ENCODE measurements around the gene LRP5. TPM values are rescaled to one million over a fixed set of nuclear protein-coding genes. Genes with fewer than 3 reads are reported as not detected.

The LRP5 gene
- total and polyA plus RNA-seq, 8 donors = 11.8 to 152 (median 44.2) TPM

- Histone ChIP-seq H3K36me3 (peaks cover 23 to 71% (median 57%) of the 10 kb centered on the region in 4 donors), H3K27ac (peak overlapping the region; percentile 52 to 84 (median 77)), H3K27me3 (no peaks in the 10 kb centered on the region), H3K9me3 (no peaks in the 10 kb centered on the region), H3K4me3 (no peak overlapping the region), H3K4me1 (peaks cover 19 to 51% (median 31%) of the 10 kb centered on the region in 4 donors)
- DNase-seq = peak; percentile 63 to 83
- intact Hi-C loops (cut with DNase I; ENCODE audit: low total_unique reads) = no loop called here
- TF ChIP-seq EP300 (IDR thresholded peaks at IDR 0.05) = no peak
- TF ChIP-seq, protein P1, sequence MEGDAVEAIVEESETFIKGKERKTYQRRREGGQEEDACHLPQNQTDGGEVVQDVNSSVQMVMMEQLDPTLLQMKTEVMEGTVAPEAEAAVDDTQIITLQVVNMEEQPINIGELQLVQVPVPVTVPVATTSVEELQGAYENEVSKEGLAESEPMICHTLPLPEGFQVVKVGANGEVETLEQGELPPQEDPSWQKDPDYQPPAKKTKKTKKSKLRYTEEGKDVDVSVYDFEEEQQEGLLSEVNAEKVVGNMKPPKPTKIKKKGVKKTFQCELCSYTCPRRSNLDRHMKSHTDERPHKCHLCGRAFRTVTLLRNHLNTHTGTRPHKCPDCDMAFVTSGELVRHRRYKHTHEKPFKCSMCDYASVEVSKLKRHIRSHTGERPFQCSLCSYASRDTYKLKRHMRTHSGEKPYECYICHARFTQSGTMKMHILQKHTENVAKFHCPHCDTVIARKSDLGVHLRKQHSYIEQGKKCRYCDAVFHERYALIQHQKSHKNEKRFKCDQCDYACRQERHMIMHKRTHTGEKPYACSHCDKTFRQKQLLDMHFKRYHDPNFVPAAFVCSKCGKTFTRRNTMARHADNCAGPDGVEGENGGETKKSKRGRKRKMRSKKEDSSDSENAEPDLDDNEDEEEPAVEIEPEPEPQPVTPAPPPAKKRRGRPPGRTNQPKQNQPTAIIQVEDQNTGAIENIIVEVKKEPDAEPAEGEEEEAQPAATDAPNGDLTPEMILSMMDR (IDR thresholded peaks at IDR 0.05) = no peak
- peak in 1 of 3 donors; percentile 42 for TF ChIP-seq POLR2AphosphoS5 (IDR thresholded peaks at IDR 0.05)
- no peak for TF ChIP-seq POLR2A (IDR thresholded peaks at IDR 0.05)
- WGBS, 5 donors = 33 to 59% (median 55%) methylated on average over 25 to 34 of the region's 34 CpGs
Measured at GRCh38 chr11:68406324-68407313, 94.2 kb downstream of the LRP5 start.

GRCh38 chr11:68408512-68408911 is 96.1 kb downstream of the LRP5 start:
- Histone ChIP-seq H3K4me1 (peaks cover 19 to 61% (median 43%) of the 10 kb centered on the region in 4 donors), H3K36me3 (peaks cover 23 to 73% (median 58%) of the 10 kb centered on the region in 4 donors), H3K27ac (peak overlapping the region in 4 of 5 donors; percentile 14 to 84 (median 58)), H3K4me3 (no peak overlapping the region), H3K27me3 (no peaks in the 10 kb centered on the region), H3K9me3 (no peaks in the 10 kb centered on the region)
- 50 to 77% (median 54%) methylated on average over 9 of the region's 9 CpGs for WGBS, 5 donors
- DNase-seq = peak in 1 of 2 donors; percentile 47
- TF ChIP-seq EP300 (IDR thresholded peaks at IDR 0.05) (no peak), POLR2AphosphoS5 (IDR thresholded peaks at IDR 0.05) (peak; percentile 38 to 78 (median 39))
- intact Hi-C loops (cut with DNase I; ENCODE audit: low total_unique reads) = no loop called here

GRCh38 chr11:68409748-68410344 is 97.5 kb downstream of the LRP5 start:
- Histone ChIP-seq H3K9me3 (no peaks in the 10 kb centered on the region), H3K4me3 (no peak overlapping the region), H3K36me3 (peaks cover 35 to 76% (median 61%) of the 10 kb centered on the region in 4 donors), H3K4me1 (peaks cover 19 to 63% (median 45%) of the 10 kb centered on the region in 4 donors), H3K27me3 (no peaks in the 10 kb centered on the region), H3K27ac (peak overlapping the region in 2 of 5 donors; percentile 26 to 85)
- WGBS, 5 donors = 85 to 96% (median 93%) methylated on average over 22 to 30 of the region's 30 CpGs
- TF ChIP-seq POLR2A (IDR thresholded peaks at IDR 0.05) (no peak), EP300 (IDR thresholded peaks at IDR 0.05) (no peak), POLR2AphosphoS5 (IDR thresholded peaks at IDR 0.05) (no peak)
- TF ChIP-seq, protein P1 (IDR thresholded peaks at IDR 0.05) = no peak
- intact Hi-C loops (cut with DNase I; ENCODE audit: low total_unique reads) = no loop called here
- DNase-seq = no peak

DNA sequence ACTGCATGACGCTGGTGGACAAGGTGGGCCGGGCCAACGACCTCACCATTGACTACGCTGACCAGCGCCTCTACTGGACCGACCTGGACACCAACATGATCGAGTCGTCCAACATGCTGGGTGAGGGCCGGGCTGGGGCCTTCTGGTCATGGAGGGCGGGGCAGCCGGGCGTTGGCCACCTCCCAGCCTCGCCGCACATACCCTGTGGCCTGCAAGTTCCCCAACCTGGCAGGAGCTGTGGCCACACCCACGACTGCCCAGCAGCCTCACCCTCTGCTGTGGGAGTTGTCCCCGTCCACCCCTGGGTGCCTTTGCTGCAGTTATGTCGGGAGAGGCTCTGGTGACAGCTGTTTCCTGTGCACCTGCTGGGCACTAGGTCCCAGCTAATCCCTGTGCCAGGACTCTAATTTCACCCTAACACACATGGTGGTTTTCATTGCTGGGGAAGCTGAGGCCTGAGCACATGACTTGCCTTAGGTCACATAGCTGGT is 99.2 kb downstream of the LRP5 start:
- peak overlapping the region in 4 of 5 donors; percentile 6 to 85 (median 54) for H3K27ac ChIP-seq
- no peak for TF ChIP-seq POLR2A (IDR thresholded peaks at IDR 0.05)
- no peak for TF ChIP-seq EP300 (IDR thresholded peaks at IDR 0.05)
- TF ChIP-seq, protein P1 (IDR thresholded peaks at IDR 0.05) = peak in 1 of 7 experiments; percentile 11
- peak in 2 of 3 donors; percentile 48 to 55 for TF ChIP-seq POLR2AphosphoS5 (IDR thresholded peaks at IDR 0.05)
- H3K4me3 ChIP-seq = no peak overlapping the region
- 42 to 74% (median 58%) methylated on average over 9 to 17 of the region's 17 CpGs for WGBS, 5 donors
- H3K9me3 ChIP-seq = no peaks in the 10 kb centered on the region
- H3K36me3 ChIP-seq = peaks cover 41 to 86% (median 72%) of the 10 kb centered on the region in 4 donors
- peaks cover 3 to 46% (median 32%) of the 10 kb centered on the region in 4 donors for H3K4me1 ChIP-seq
- DNase-seq = peak; percentile 75 to 88
- H3K27me3 ChIP-seq = no peaks in the 10 kb centered on the region
- intact Hi-C loops (cut with DNase I; ENCODE audit: low total_unique reads) = no loop called here
